Measurements from ENCODE around the gene BMF.

The BMF gene

DNA sequence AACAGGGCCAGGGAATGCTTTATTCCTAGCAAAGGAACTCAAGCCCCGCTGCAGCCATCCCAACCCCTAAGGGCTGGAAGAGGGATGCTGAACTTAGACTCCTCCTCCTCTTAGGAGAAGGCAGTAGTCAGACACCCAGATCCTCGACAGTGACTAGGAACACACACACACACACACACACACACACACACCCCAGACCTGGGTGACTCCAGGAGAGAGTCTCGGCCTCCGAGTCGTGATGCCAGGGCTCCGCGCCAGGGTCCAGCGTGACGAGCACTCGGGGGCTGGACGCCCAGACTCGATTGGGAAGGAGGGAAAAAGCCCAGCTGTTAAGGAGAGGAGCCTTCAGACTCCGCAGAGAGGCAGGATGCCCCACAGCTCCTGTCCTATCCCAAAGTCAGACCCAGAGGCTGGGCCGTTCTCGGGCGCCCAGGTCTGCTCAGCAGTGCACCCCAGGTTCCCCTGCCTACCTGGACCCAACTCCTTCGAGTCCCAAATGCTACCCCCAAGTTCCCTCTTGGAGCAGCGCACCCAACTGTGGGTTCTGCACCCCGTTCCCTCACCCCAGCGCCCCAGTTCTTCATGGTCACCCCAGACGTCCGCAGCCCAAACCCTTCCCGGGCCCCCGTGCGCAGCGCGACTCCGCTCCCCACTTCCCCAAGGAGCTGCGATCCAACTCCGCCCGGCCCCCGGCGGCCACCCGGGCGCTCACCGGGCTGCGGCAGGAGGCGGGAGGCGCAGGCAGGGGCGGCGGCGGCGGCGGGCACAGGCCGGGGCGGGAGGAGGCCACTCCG, 421 bp downstream of the BMF start:
- peak overlapping the region; percentile 85 for H3K4me3 ChIP-seq (ENCODE audit: low read length)
- peaks cover 16% of the 10 kb centered on the region for H3K27me3 ChIP-seq (ENCODE audit: control insufficient read depth, insufficient read depth, low read length)
- H3K27ac ChIP-seq (ENCODE audit: low read length), result no peak overlapping the region
- no peaks in the 10 kb centered on the region for H3K36me3 ChIP-seq (ENCODE audit: control insufficient read depth, low read depth, low read length)
- H3K4me1 ChIP-seq (ENCODE audit: control insufficient read depth, low read depth, low read length), result peaks cover 54% of the 10 kb centered on the region
- H3K9me3 ChIP-seq (ENCODE audit: control insufficient read depth, low read depth, low read length), result no peaks in the 10 kb centered on the region
- H3K9ac ChIP-seq (ENCODE audit: low read length), result peak overlapping the region; percentile 69

DNA sequence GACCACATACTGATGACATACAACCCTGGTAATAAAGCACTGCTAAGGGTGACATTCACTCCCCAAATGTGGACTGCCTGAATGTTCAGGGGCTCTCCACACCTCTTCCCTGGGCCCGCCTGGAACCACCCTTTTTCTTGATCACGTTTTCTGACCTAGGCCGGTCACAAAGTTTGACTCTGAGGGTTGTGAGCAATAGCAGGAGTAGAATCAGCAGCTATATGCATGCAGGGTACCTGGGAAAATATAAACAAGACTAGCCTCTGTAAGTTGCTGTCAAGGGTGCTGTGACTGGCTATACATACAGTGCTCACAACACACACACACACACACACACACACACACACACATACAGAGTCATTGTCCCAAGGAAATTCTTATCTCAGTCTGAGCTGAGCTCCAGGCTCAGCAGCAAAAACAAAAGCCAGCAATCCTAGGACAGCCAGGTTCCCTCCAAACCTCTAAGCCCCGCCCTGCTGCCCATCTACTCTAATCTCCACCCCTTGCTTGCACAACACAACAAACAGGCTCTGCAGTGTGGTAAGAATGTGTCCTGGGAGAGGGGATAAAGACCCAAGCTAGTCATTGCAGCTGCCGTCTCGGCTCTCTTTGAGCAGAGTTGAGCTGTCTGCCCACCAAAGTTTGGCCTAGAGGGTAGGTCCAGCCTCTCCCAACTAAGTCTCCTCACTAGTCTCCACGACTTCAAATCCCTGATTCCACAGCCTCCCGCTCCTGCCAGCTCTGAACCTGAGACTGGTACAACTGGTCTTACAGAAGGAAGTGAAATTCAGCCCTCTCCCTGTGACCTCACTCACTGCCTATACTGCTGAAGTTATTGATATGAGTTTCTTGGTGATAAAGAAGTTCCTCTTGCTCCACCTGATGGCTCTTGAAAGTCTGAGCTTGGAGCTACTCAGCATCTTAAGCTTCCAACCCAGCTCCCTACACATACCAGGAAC, 2.2 kb downstream of the BMF start:
- Histone ChIP-seq H3K36me3 (ENCODE audit: control insufficient read depth, low read depth, low read length) (no peaks in the 10 kb centered on the region), H3K9ac (ENCODE audit: low read length) (no peak overlapping the region), H3K4me3 (ENCODE audit: low read length) (no peak overlapping the region), H3K9me3 (ENCODE audit: control insufficient read depth, low read depth, low read length) (no peaks in the 10 kb centered on the region), H3K27ac (ENCODE audit: low read length) (no peak overlapping the region), H3K27me3 (ENCODE audit: control insufficient read depth, insufficient read depth, low read length) (peaks cover 16% of the 10 kb centered on the region), H3K4me1 (ENCODE audit: control insufficient read depth, low read depth, low read length) (peaks cover 52% of the 10 kb centered on the region)

DNA sequence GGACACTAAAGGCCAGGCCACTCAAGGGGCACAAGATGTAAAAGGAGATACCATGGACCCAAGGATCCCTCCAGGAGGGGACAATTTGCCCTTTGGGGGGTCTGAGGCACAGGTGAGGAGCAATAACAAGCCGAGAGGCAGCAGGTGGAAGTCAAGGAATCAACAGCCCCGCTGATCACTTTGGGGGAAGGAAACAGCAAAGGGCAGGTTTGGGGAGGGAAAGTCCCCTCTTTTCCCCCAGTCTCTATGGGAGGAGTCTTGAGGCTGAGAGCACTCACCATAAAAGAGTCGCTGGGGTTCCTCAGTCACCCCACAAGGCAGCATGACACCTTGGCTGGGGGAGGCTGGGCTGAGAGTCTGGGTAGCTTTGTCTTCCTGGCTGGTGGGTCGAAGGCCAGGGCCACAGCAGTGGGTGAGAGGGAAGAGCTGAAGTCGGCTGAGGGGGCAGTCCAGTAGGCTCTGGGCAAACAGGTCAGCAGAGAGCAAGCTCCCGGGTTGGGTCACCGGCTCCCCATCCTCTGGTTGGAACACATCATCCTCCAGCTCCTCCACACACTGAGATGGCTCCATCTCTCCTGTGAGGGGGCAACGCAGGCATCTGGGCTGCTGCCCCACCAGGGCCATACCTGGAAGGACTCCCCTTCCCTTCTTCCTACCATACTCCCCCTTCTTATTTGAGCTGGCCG, 3.0 kb downstream of the BMF start:
- Histone ChIP-seq H3K36me3 (ENCODE audit: control insufficient read depth, low read depth, low read length) (no peaks in the 10 kb centered on the region), H3K9ac (ENCODE audit: low read length) (no peak overlapping the region), H3K4me3 (ENCODE audit: low read length) (no peak overlapping the region), H3K27ac (ENCODE audit: low read length) (no peak overlapping the region), H3K9me3 (ENCODE audit: control insufficient read depth, low read depth, low read length) (no peaks in the 10 kb centered on the region), H3K27me3 (ENCODE audit: control insufficient read depth, insufficient read depth, low read length) (peaks cover 16% of the 10 kb centered on the region), H3K4me1 (ENCODE audit: control insufficient read depth, low read depth, low read length) (peaks cover 54% of the 10 kb centered on the region)

DNA sequence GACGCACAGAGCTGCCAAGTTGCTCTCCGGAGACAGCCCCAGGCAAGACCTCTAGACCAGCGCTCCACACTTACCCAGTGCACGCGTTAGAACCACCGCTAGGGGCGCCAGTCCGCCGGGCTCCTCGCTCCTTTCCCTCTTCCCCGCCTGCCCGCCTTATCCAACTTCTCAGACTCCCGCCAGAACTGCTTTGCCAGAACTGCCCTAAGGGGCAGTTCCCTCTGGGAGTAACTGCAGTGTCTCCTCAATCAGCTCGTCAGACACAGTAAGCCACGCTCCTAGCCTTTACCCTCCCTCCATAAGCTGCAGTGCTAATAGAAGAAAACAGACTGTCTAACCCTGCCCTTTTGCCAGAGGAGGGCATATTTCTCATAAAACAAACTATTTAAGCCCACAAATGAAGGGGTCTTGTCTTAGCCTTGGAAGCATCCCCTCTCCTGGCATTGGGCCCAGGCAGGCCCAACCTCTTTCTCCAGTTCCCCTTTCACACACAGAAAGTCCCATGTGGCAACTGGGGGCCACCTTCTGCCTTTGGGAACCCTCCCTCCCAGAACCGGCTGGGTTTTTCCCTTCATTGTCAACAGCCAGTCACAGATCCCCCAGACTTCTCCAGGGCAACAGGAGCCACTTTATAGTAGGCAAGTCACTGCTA, 3.7 kb downstream of the BMF start:
- Histone ChIP-seq H3K4me1 (ENCODE audit: control insufficient read depth, low read depth, low read length) (peaks cover 56% of the 10 kb centered on the region), H3K9ac (ENCODE audit: low read length) (no peak overlapping the region), H3K27ac (ENCODE audit: low read length) (no peak overlapping the region), H3K9me3 (ENCODE audit: control insufficient read depth, low read depth, low read length) (no peaks in the 10 kb centered on the region), H3K36me3 (ENCODE audit: control insufficient read depth, low read depth, low read length) (no peaks in the 10 kb centered on the region), H3K27me3 (ENCODE audit: control insufficient read depth, insufficient read depth, low read length) (peaks cover 16% of the 10 kb centered on the region), H3K4me3 (ENCODE audit: low read length) (peak overlapping the region; percentile 7)

DNA sequence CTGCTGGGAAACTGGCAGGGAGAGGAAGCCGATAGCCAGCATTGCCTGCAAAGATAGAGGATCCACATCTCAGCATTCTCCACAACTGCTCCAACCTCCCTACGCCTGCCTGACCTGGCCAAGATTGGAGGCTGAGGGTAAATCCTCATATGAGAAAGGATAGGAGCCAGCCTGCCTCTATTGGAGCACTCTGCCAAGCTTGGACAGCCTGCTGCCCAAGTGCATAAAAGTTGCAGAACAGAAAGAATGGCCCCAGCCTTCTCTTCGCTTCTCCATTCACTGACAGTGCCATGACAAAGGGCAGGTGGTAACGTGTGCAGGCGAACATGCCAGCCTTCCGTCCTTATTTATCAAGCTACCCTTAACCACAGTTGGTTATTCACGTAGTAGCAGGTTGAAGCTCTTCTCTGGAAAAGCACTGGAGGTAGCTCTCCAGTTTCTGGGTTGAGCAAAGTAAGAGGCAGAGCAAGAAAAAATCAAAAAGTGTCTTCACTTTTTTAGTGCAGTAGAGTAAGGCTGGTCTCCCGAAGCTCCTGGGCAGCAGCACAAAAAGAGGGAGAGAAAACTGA, 4.3 kb downstream of the BMF start:
- H3K4me1 ChIP-seq (ENCODE audit: control insufficient read depth, low read depth, low read length), result peaks cover 56% of the 10 kb centered on the region

DNA sequence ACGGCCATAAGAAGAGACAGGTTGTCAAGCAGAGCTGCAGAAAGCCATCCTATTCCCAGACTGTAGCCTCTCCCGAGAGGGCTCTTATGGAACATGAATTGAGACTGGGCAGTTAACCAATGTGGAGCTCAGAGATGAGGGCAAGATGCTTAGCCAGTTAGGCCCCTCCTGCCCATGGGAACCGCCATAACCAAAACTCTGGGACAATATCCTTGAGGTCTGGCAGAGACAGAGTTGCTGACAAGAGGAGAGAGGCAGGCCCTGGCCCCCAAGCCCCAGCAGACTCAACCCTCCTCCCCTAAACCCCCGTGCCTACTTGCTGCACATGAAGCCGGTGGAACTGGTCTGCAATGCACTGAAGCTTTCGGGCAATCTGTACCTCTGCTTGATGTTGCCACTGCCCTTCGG, 4.8 kb downstream of the BMF start:
- H3K27ac ChIP-seq (ENCODE audit: low read length), result no peak overlapping the region
- H3K4me3 ChIP-seq (ENCODE audit: low read length), result peak overlapping the region; percentile 26
- H3K36me3 ChIP-seq (ENCODE audit: control insufficient read depth, low read depth, low read length), result no peaks in the 10 kb centered on the region
- H3K9me3 ChIP-seq (ENCODE audit: control insufficient read depth, low read depth, low read length), result no peaks in the 10 kb centered on the region
- H3K27me3 ChIP-seq (ENCODE audit: control insufficient read depth, insufficient read depth, low read length), result peaks cover 16% of the 10 kb centered on the region
- no peak overlapping the region for H3K9ac ChIP-seq (ENCODE audit: low read length)
- peaks cover 58% of the 10 kb centered on the region for H3K4me1 ChIP-seq (ENCODE audit: control insufficient read depth, low read depth, low read length)

More for the DNA sequence above, 4.3 kb downstream of the BMF start:
- Histone ChIP-seq H3K27me3 (ENCODE audit: control insufficient read depth, insufficient read depth, low read length) (peaks cover 16% of the 10 kb centered on the region), H3K9me3 (ENCODE audit: control insufficient read depth, low read depth, low read length) (no peaks in the 10 kb centered on the region), H3K27ac (ENCODE audit: low read length) (no peak overlapping the region), H3K4me3 (ENCODE audit: low read length) (peak overlapping the region; percentile 26), H3K36me3 (ENCODE audit: control insufficient read depth, low read depth, low read length) (no peaks in the 10 kb centered on the region), H3K9ac (ENCODE audit: low read length) (no peak overlapping the region)

DNA sequence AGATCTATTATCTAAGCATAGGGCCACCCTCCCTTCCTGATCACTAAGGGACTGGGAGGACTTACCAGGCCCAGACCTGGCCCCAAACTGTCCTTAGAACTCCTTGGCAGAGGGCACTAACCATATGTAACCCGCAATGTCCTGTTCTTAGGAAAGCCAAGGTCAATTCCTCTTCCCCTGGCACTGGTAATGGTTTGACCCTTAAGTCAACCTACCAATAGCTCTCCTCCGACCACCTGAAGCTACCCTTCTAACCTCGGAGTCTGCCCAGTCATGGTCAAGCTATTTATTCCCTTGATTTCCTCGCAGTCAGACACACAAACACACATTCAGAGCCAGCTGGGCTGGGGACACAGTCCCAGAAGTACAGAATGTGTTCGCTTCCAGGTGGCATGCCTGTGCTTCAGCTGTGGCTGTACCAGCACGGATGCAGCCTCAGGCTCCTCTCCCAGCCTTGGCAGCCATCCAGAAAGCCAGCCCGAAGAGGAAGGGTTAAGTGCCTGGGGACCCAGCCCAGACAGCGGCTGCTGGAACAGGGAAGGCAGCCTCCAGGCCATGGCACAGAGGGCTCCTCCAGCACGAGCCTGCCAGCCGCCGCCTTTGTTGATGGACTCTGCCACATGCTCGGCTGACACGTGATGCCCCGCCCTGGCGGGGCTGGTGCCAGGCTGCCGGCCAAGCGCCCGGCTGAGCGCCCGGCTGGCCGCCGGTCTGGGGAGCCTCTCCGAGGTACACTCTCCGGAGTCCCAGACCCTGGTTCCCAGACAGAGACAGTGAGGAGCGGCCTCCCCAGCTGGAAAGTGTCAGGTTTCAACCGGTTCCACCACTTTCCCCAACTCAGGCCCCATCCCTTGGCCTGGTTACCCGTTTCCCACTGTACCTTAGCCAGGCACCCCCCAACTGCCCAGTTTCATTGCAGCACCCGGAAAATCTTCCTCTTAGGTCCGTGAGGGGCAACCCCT, 5.5 kb downstream of the BMF start:
- Histone ChIP-seq H3K27ac (ENCODE audit: low read length) (no peak overlapping the region), H3K36me3 (ENCODE audit: control insufficient read depth, low read depth, low read length) (no peaks in the 10 kb centered on the region), H3K27me3 (ENCODE audit: control insufficient read depth, insufficient read depth, low read length) (peaks cover 15% of the 10 kb centered on the region), H3K4me1 (ENCODE audit: control insufficient read depth, low read depth, low read length) (peaks cover 65% of the 10 kb centered on the region), H3K9me3 (ENCODE audit: control insufficient read depth, low read depth, low read length) (no peaks in the 10 kb centered on the region), H3K4me3 (ENCODE audit: low read length) (peak overlapping the region; percentile 26), H3K9ac (ENCODE audit: low read length) (peak overlapping the region; percentile 6)

DNA sequence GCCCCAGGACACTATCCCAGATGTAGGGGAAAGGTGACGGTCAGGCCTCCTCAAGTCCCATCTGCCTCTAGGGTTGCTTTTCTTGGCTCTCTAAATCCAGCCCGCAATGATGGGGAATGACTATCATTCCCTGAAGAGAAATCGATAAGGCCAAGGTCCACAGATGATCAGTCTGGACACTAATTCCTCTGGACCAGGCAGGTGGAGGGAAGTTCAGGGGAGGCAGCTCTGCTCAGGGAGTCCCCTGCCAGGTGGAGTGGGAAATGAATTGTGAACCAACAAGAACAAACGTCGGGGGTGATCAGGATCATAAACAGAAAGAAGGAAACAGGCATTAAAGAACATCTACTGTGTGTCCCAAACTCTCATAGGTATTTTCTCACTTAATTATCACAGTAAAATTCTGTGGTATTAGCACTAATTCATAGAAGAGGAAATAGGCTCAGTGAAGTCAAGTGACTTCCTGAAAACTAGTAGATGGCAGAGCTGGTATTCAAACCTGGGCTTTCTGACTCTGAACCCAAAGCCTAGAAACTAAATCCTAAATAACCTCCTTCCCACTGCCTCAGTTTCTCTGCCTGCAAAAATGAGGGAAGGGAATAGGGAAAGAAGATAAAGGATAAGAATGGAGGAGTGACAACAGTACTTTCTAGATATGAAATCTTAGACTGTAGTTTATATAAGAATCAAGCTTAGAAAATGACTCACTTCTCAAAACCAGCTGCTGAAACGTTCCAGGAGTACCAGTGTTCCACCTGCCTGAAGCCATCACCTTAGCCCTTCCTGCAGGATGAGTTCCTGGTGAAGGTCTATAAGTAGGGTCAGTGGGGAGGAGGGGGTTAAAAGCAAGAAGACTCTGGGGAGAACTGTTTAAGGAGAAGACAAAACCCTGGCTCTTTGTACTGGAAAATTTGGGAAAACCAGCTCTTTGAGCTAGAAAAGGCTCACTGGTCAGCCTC, 7.5 kb downstream of the BMF start:
- Histone ChIP-seq H3K9ac (ENCODE audit: low read length) (no peak overlapping the region), H3K4me1 (ENCODE audit: control insufficient read depth, low read depth, low read length) (peaks cover 62% of the 10 kb centered on the region), H3K36me3 (ENCODE audit: control insufficient read depth, low read depth, low read length) (no peaks in the 10 kb centered on the region), H3K4me3 (ENCODE audit: low read length) (no peak overlapping the region), H3K27me3 (ENCODE audit: control insufficient read depth, insufficient read depth, low read length) (peaks cover 8% of the 10 kb centered on the region), H3K9me3 (ENCODE audit: control insufficient read depth, low read depth, low read length) (no peaks in the 10 kb centered on the region), H3K27ac (ENCODE audit: low read length) (no peak overlapping the region)

DNA sequence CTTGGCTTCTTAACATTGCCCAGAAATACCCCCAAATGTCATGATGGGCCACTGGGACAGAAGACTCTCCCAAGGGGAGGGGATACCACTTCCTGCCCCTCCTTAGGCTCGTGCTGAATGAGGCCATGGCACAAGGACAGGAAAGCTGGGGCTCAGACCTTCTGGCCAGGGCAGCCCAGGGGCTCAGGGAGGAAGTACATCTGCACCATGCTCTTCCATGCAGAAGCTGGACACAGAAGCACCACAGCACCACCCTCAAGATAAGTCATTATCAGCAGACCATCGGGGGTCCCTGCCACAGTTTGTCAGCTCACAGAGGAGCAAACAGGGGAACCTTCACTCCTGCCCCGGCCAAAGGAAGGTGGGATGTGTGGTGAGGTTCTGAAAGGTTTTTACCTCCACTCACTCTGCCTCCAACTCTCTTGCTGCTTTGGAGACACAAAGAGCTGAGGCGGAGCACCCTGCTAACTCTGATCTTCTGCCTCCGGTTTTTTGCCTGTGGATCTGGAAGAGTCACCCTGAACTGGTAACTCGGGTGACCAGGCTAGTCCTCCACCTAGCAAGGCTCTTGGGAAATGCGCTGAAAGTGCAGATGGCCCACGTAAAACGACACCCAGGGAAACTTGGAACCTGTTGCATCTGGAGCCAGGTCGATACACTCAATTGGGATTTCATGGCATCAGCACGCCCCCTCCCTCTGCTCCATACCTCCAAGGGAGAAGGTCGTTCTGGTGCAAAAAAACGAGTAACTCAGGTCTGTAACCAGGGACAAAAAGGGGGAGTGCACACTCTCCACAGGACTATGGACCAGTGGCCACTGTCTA, 8.3 kb downstream of the BMF start:
- Histone ChIP-seq H3K27ac (ENCODE audit: low read length) (no peak overlapping the region), H3K9ac (ENCODE audit: low read length) (no peak overlapping the region)

More for the DNA sequence above, 8.3 kb downstream of the BMF start:
- Histone ChIP-seq H3K36me3 (ENCODE audit: control insufficient read depth, low read depth, low read length) (no peaks in the 10 kb centered on the region), H3K4me3 (ENCODE audit: low read length) (no peak overlapping the region), H3K4me1 (ENCODE audit: control insufficient read depth, low read depth, low read length) (peaks cover 55% of the 10 kb centered on the region), H3K9me3 (ENCODE audit: control insufficient read depth, low read depth, low read length) (no peaks in the 10 kb centered on the region), H3K27me3 (ENCODE audit: control insufficient read depth, insufficient read depth, low read length) (peaks cover 8% of the 10 kb centered on the region)

Measured in iPS-18a (cell line).